Neural cell (in vitro differentiated cells): ENCODE data around the gene PLEKHF1.

ENCODE experiments used
- EZH2 ChIP-seq: fragments of 200-600, 300-800 bp; shearing (Covaris generic), sonication (generic); IDR thresholded peaks from 2 replicates; pipeline ENCODE4 v1.6.1; 2014; ENCODE audit warnings: antibody characterized with exemption, low read length, borderline replicate concordance, mild to moderate bottlenecking; ENCODE audit not compliant: insufficient read depth, poor library complexity, severe bottlenecking
- POLR2AphosphoS5 ChIP-seq: IDR thresholded peaks from 2 replicates; pipeline ENCODE4 v1.6.1; 2012
- RAD21 ChIP-seq: fragments of 450-650 bp; conservative IDR thresholded peaks from 2 replicates; pipeline ENCODE4 v1.6.1; 2014; ENCODE audit warnings: antibody characterized with exemption, mild to moderate bottlenecking, moderate library complexity
- TF ChIP-seq, protein P1 (sequence below): fragments of 450-650 bp; IDR thresholded peaks from 2 replicates; pipeline ENCODE4 v1.5.1; 2014; ENCODE audit warnings: antibody characterized with exemption, mild to moderate bottlenecking, moderate library complexity; ENCODE audit not compliant: poor library complexity, severe bottlenecking

DNA sequence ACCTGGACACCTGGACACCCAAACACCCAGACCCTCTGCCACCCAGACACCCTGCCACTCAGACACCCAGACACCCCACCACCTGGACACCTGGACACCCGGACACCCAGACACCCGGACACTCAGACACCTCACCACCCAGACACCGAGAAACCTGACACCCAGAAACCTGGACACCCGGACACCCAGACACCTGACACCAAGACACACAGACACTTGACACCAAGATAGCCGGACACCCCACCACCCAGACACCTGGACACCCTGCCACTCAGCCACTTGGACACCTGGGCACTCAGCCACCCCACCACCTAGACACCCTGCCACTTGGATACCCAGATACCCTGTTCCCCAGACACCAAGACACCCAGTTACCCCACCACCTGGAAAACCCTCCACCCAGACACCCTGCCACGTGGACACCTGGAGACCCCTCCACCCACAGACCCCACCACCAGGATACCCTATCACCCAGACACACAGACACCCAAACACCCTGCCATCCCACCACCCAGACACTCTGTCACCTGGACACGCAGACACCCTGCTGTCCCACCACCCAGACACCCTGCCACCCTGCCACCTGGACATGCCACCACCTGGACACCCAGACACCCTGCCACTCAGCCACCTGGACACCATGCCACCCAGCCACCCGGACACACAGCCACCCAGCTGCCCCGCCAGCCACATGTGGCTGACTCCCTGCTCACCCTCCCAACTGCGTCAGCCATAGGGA lies 32.4 kb downstream of the PLEKHF1 start:
- TF ChIP-seq EZH2 (no peak), RAD21 (no peak), POLR2AphosphoS5 (no peak)
- TF ChIP-seq, protein P1, sequence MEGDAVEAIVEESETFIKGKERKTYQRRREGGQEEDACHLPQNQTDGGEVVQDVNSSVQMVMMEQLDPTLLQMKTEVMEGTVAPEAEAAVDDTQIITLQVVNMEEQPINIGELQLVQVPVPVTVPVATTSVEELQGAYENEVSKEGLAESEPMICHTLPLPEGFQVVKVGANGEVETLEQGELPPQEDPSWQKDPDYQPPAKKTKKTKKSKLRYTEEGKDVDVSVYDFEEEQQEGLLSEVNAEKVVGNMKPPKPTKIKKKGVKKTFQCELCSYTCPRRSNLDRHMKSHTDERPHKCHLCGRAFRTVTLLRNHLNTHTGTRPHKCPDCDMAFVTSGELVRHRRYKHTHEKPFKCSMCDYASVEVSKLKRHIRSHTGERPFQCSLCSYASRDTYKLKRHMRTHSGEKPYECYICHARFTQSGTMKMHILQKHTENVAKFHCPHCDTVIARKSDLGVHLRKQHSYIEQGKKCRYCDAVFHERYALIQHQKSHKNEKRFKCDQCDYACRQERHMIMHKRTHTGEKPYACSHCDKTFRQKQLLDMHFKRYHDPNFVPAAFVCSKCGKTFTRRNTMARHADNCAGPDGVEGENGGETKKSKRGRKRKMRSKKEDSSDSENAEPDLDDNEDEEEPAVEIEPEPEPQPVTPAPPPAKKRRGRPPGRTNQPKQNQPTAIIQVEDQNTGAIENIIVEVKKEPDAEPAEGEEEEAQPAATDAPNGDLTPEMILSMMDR: no peak
